Adrenal gland (tissue), 12 donors: Measurements from ENCODE around the gene TMEM63B. TPM values are rescaled to one million over a fixed set of nuclear protein-coding genes. Genes with fewer than 3 reads are reported as not detected.

Source experiments
- DNase-seq, 7 donors: peaks; one replicate each; pipeline ENCODE4 v3.0.0-alpha.2; 2019 to 2020
- H3K27ac ChIP-seq, 5 donors: fragments of 200-600 bp; sonication (generic) in 4 of 5; 1 replicate in 3 of 5; 2 replicates in 2 of 5; pipeline versions ENCODE4 v1.5.1 to v1.8.0; 2016 to 2020; ENCODE audit warnings: mild to moderate bottlenecking in 1 of 5
- H3K27me3 ChIP-seq: fragments of 200-600 bp; 2 replicates; pipeline ENCODE4 v1.8.0; 2021
- H3K36me3 ChIP-seq, 2 donors: fragments of 200-600 bp; replicated peaks in 1 of 2; 1 replicate in 1 of 2; 2 replicates in 1 of 2; pipeline versions ENCODE4 v1.5.1 to v1.8.0; 2018 to 2022
- H3K4me1 ChIP-seq, 2 donors: fragments of 200-600 bp; replicated peaks in 1 of 2; 1 replicate in 1 of 2; 2 replicates in 1 of 2; pipeline versions ENCODE4 v1.5.1 to v1.8.0; 2018 to 2021
- H3K4me3 ChIP-seq, 4 donors: fragments of 200-600 bp; sonication (generic) in 3 of 4; one replicate each; pipeline ENCODE4 v1.5.1; 2016 to 2018
- H3K9me3 ChIP-seq, 3 donors: fragments of 200-600 bp; sonication (generic) in 1 of 3; replicated peaks in 1 of 3; 1 replicate in 2 of 3; 2 replicates in 1 of 3; pipeline versions ENCODE4 v1.5.1 to v1.8.0; 2016 to 2021
- POLR2A ChIP-seq, 2 donors: fragments of 450-650 bp; IDR thresholded peaks; one replicate each; pipeline ENCODE4 v1.6.1; 2017; ENCODE audit warnings: antibody characterized with exemption in 2 of 2, mild to moderate bottlenecking in 2 of 2, moderate library complexity in 1 of 2
- WGBS, 4 donors: extraction: QIAGEN DNeasy Blood & Tissue Kit in 2 of 4; methylation state at CpG; one replicate each; pipeline versions ENCODE4 v1.1.5 to v1.1.7; 2013 to 2017; 5-methylcytosine and 5-hydroxymethylcytosine counted together
- intact Hi-C, 2 donors: fragments of 100-400 bp; cut with DNase I; formaldehyde crosslinking; loops; one replicate each; pipeline versions ENCODE4 v1.14.1 to v1.15.0; 2022 to 2023
- polyA plus RNA-seq, 3 donors: library from polyadenylated mRNA; stranded (reverse); fragments of 200-250 nt in 2 of 3; fragments of 350-450 nt in 1 of 3; fragmentation: Illumina TruSeq in 1 of 3; extraction: RNeasy Lipid Tissue Mini Kit (QIAGEN cat#74804) in 1 of 3; gene quantifications; one replicate each; pipeline ENCODE4 v1.2.3, GENCODE V29; 2013 to 2014
- total RNA-seq, 9 donors: library from RNA; depleted of rRNA in 4 of 9; stranded (reverse); fragments of >200 nt in 4 of 9; fragments of 120-200 nt in 1 of 9; fragmentation: NEBNext Ultra II Directional in 1 of 9; extraction: Animal tissue kit (Norgen Biotek cat#: 25700) in 1 of 9; gene quantifications; one replicate each; pipeline versions ENCODE4 v1.1.0 to v1.2.4, GENCODE V29; 2013 to 2023
- TF ChIP-seq, protein P1 (sequence below), 6 experiments: fragments of 450-650 bp in 4 of 6; fragments of 200-600 bp in 2 of 6; sonication (generic) in 1 of 6; IDR thresholded peaks; 1 replicate in 5 of 6; 2 replicates in 1 of 6; pipeline versions ENCODE4 v1.5.1 to v1.8.0; 2016 to 2021; ENCODE audit warnings: antibody characterized with exemption in 6 of 6, mild to moderate bottlenecking in 2 of 6, moderate library complexity in 1 of 6
- donor health status: healthy with polysubstance abuse.
- donor health status: Bipolar disorder and iron deficiency.
- donor health status: DM: yes; HTN: yes; CAD: no.
- donor health status: DM: no; HTN: no; CAD: no.
- donor health status: DM: no; HTN: no; CAD: no.
- donor health status: DM: yes; HTN: yes; CAD: no.

Gene TMEM63B
- total and polyA plus RNA-seq, 12 donors, result 18.1 to 51.7 (median 36.4) TPM

DNA sequence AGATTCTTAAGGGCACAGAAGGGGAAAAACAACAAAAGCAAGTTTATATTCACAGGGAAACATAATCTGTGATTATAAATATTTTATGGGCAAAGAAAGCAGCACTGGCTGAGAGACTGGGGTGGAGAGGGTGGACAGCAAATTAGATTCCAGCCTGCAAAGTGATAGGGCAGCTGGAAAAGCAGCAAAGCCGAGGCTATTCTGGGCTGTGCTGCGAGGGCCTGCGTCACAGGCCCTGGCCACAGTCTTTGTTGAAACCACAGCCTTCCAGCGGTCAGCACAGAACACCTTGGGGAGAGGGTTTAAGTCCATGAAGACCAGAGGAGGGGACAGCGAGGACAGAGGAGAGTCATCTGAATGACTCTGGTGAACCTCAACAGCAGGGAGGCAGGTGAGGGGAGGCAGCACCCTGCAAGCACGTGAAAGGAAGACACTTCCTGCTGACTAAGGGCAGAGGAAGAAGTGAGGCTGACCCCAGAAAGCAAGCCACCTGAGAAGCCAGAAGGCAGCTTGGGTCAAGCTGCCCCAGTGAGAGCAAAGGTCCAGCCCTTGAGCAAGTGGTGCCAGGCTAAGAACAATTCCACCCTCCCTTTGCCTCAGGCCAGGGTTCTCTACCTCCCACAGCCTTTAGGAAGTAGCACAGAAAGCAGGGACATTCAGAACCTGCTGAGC, 17.2 kb upstream of the TMEM63B start:
- H3K9me3 ChIP-seq, result no peaks in the 10 kb centered on the region
- no peaks in the 10 kb centered on the region for H3K27me3 ChIP-seq
- TF ChIP-seq, protein P1, sequence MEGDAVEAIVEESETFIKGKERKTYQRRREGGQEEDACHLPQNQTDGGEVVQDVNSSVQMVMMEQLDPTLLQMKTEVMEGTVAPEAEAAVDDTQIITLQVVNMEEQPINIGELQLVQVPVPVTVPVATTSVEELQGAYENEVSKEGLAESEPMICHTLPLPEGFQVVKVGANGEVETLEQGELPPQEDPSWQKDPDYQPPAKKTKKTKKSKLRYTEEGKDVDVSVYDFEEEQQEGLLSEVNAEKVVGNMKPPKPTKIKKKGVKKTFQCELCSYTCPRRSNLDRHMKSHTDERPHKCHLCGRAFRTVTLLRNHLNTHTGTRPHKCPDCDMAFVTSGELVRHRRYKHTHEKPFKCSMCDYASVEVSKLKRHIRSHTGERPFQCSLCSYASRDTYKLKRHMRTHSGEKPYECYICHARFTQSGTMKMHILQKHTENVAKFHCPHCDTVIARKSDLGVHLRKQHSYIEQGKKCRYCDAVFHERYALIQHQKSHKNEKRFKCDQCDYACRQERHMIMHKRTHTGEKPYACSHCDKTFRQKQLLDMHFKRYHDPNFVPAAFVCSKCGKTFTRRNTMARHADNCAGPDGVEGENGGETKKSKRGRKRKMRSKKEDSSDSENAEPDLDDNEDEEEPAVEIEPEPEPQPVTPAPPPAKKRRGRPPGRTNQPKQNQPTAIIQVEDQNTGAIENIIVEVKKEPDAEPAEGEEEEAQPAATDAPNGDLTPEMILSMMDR (IDR thresholded peaks at IDR 0.05), result no peak
- no peak for TF ChIP-seq POLR2A (IDR thresholded peaks at IDR 0.05)
- peaks cover 0 to 42% of the 10 kb centered on the region in 2 donors for H3K36me3 ChIP-seq
- peaks cover 3 to 29% of the 10 kb centered on the region in 2 donors for H3K4me1 ChIP-seq
- peak in 1 of 7 donors; percentile 78 for DNase-seq
- peak overlapping the region in 1 of 5 donors; percentile 73 for H3K27ac ChIP-seq
- H3K4me3 ChIP-seq, result no peak overlapping the region
- intact Hi-C loops, result no loop called here
- WGBS, 4 donors, result 85 to 94% (median 88%) methylated on average over 6 of the region's 6 CpGs

GRCh38 chr6:44110966-44111365, 16.4 kb upstream of the TMEM63B start:
- no peaks in the 10 kb centered on the region for H3K27me3 ChIP-seq
- H3K4me1 ChIP-seq, result peaks cover 0 to 21% of the 10 kb centered on the region in 2 donors
- H3K36me3 ChIP-seq, result peaks cover 0 to 48% of the 10 kb centered on the region in 2 donors
- H3K27ac ChIP-seq, result peak overlapping the region in 1 of 5 donors; percentile 73
- no peak for DNase-seq
- 92 to 99% (median 96%) methylated on average over 3 of the region's 3 CpGs for WGBS, 4 donors
- intact Hi-C loops, result no loop called here
- no peak for TF ChIP-seq POLR2A (IDR thresholded peaks at IDR 0.05)
- TF ChIP-seq, protein P1 (IDR thresholded peaks at IDR 0.05), result no peak
- no peaks in the 10 kb centered on the region for H3K9me3 ChIP-seq
- H3K4me3 ChIP-seq, result no peak overlapping the region

GRCh38 chr6:44111434-44112417, 15.6 kb upstream of the TMEM63B start:
- Histone ChIP-seq H3K27ac (no peak overlapping the region), H3K4me1 (peaks cover under 1 to 22% of the 10 kb centered on the region in 2 donors), H3K4me3 (no peak overlapping the region), H3K27me3 (no peaks in the 10 kb centered on the region), H3K9me3 (no peaks in the 10 kb centered on the region), H3K36me3 (peaks cover 0 to 48% of the 10 kb centered on the region in 2 donors)
- intact Hi-C loops, result no loop called here
- 76 to 94% (median 90%) methylated on average over 6 of the region's 6 CpGs for WGBS, 4 donors
- TF ChIP-seq, protein P1 (IDR thresholded peaks at IDR 0.05), result no peak
- no peak for TF ChIP-seq POLR2A (IDR thresholded peaks at IDR 0.05)
- no peak for DNase-seq

DNA sequence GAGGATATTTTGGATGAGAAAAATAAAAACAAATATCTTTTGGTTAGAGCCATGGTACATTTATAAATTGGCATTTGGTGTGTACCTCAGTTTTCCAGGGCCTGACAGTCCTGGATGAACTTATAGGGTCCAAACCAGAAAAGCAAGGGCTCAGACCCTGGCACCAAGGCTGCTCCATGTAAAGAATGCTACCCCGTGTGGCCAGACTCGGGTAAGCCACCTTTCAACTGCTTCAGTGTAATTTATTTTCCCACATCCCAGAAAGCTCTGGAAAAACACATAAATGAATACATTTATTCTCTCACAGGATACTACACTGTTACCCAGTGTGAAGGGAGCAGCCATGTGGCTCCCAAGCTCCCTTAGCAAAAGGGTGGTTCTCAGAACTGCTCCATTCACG, 13.9 kb upstream of the TMEM63B start:
- DNase-seq, result no peak
- WGBS, 4 donors, result 61 to 67% (median 63%) methylated on average over 3 of the region's 3 CpGs
- intact Hi-C loops, result no loop called here
- H3K4me3 ChIP-seq, result no peak overlapping the region
- peaks cover 0 to 48% of the 10 kb centered on the region in 2 donors for H3K36me3 ChIP-seq
- no peaks in the 10 kb centered on the region for H3K27me3 ChIP-seq
- TF ChIP-seq POLR2A (IDR thresholded peaks at IDR 0.05), result no peak
- TF ChIP-seq, protein P1 (IDR thresholded peaks at IDR 0.05), result peak in 1 of 6 experiments; percentile 14
- peaks cover 10 to 39% of the 10 kb centered on the region in 2 donors for H3K4me1 ChIP-seq
- H3K9me3 ChIP-seq, result no peaks in the 10 kb centered on the region
- H3K27ac ChIP-seq, result no peak overlapping the region
